Natural killer cell (primary cell): Measurements from ENCODE around the gene KRTAP24-1. TPM values are rescaled to one million over a fixed set of nuclear protein-coding genes. Genes with fewer than 3 reads are reported as not detected.

Experiments used
- ATAC-seq, 3 donors: fragments of 150-1000 bp in 2 of 3; fragments of 200-7000 bp in 1 of 3; cut with Tn5 transposase; 1 replicate in 1 of 3; 2 replicates in 2 of 3; pipeline ENCODE4 v1.10.0; 2021; ENCODE audit warnings: mild to moderate bottlenecking in 2 of 3, moderate library complexity in 2 of 3
- DNase-seq, 2 donors: peaks; one replicate each; pipeline versions ENCODE4 v3.0.0 to v3.0.0-alpha.2; 2013 to 2021; ENCODE audit warnings: mixed read lengths in 1 of 2
- H3K27ac ChIP-seq: one replicate; pipeline ENCODE4 v1.5.1; 2013; ENCODE audit warnings: mild to moderate bottlenecking, low read length
- H3K27me3 ChIP-seq: one replicate; pipeline ENCODE4 v1.6.1; 2013; ENCODE audit warnings: low read length; ENCODE audit not compliant: control insufficient read depth, insufficient read depth
- H3K36me3 ChIP-seq: one replicate; pipeline ENCODE4 v1.6.1; 2013; ENCODE audit warnings: low read length; ENCODE audit not compliant: control insufficient read depth, insufficient read depth
- H3K4me1 ChIP-seq: one replicate; pipeline ENCODE4 v1.6.1; 2013; ENCODE audit warnings: low read length; ENCODE audit not compliant: control insufficient read depth, insufficient read depth
- H3K4me3 ChIP-seq: one replicate; pipeline ENCODE4 v1.5.1; 2013; ENCODE audit warnings: low read length
- H3K9me3 ChIP-seq: one replicate; pipeline ENCODE4 v1.6.1; 2013; ENCODE audit warnings: low read length; ENCODE audit not compliant: control insufficient read depth, insufficient read depth
- H3K27ac Mint-ChIP-seq, 2 donors: one replicate each; pipeline ENCODE4 v1.8.0; 2022; ENCODE audit warnings: mild to moderate bottlenecking in 2 of 2, mixed read lengths in 2 of 2, moderate library complexity in 1 of 2
- H3K27me3 Mint-ChIP-seq, 2 donors: one replicate each; pipeline ENCODE4 v1.8.0; 2022; ENCODE audit warnings: low read depth in 2 of 2, mixed read lengths in 2 of 2
- H3K36me3 Mint-ChIP-seq: one replicate; pipeline ENCODE4 v1.8.0; 2022; ENCODE audit warnings: mixed read lengths
- H3K4me1 Mint-ChIP-seq, 2 donors: one replicate each; pipeline ENCODE4 v1.8.0; 2022; ENCODE audit warnings: mixed read lengths in 2 of 2
- H3K4me3 Mint-ChIP-seq: one replicate; pipeline ENCODE4 v1.8.0; 2022; ENCODE audit warnings: mild to moderate bottlenecking, moderate library complexity, mixed read lengths
- H3K9me3 Mint-ChIP-seq, 2 donors: one replicate each; pipeline ENCODE4 v1.8.0; 2022; ENCODE audit warnings: mixed read lengths in 2 of 2
- CTCF ChIP-seq: fragments of 200-600 bp; IDR thresholded peaks from one replicate; pipeline ENCODE4 v1.8.0; 2022; ENCODE audit warnings: antibody characterized with exemption
- WGBS: methylation state at CpG from one replicate; pipeline ENCODE4 v1.1.7; 2013; ENCODE audit warnings: missing lambda C conversion rate; ENCODE audit not compliant: insufficient coverage; 5-methylcytosine and 5-hydroxymethylcytosine counted together
- intact Hi-C: fragments of 100-400 bp; cut with micrococcal nuclease; formaldehyde crosslinking; loops from one replicate; pipeline ENCODE4 v1.14.2; 2022
- total RNA-seq, 4 donors: library from RNA; stranded (reverse); fragments of 120-200 nt in 1 of 4; gene quantifications; one replicate each; pipeline versions ENCODE4 v1.2.3 to v1.2.4, GENCODE V29; 2013 to 2022

Gene KRTAP24-1
- total RNA-seq, 3 donors from 2014 or later (not counting 1 experiment from before 2014, with no cell fraction given): not detected

GRCh38 chr21:30271611-30272010, 11.1 kb downstream of the KRTAP24-1 start:
- Mint-ChIP-seq H3K27me3 (no peaks in the 10 kb centered on the region), H3K9me3 (peaks cover 0 to 14% of the 10 kb centered on the region in 2 donors), H3K4me1 (no peaks in the 10 kb centered on the region), H3K27ac (no peak overlapping the region), H3K4me3 (no peak overlapping the region), H3K36me3 (no peaks in the 10 kb centered on the region)
- no peak for ATAC-seq
- no peak for TF ChIP-seq CTCF
- intact Hi-C loops: no loop called here
- Histone ChIP-seq H3K27me3 (no peaks in the 10 kb centered on the region), H3K4me3 (no peak overlapping the region), H3K36me3 (no peaks in the 10 kb centered on the region), H3K27ac (no peak overlapping the region), H3K4me1 (no peaks in the 10 kb centered on the region), H3K9me3 (no peaks in the 10 kb centered on the region)
- WGBS: 93% methylated on average over 1 of the region's 1 CpG
- DNase-seq: no peak

- no peak for DNase-seq
- Mint-ChIP-seq H3K4me3 (no peak overlapping the region), H3K27me3 (no peaks in the 10 kb centered on the region), H3K9me3 (peaks cover 0 to 16% of the 10 kb centered on the region in 2 donors), H3K27ac (no peak overlapping the region), H3K36me3 (peaks cover 1% of the 10 kb centered on the region), H3K4me1 (no peaks in the 10 kb centered on the region)
- H3K4me3 ChIP-seq: no peak overlapping the region
- no peak for ATAC-seq
- no peak overlapping the region for H3K27ac ChIP-seq
- intact Hi-C loops: no loop called here
- no peaks in the 10 kb centered on the region for H3K36me3 ChIP-seq
- no peaks in the 10 kb centered on the region for H3K4me1 ChIP-seq
- no peaks in the 10 kb centered on the region for H3K9me3 ChIP-seq
- no peaks in the 10 kb centered on the region for H3K27me3 ChIP-seq
- TF ChIP-seq CTCF: no peak
- 84% methylated on average over 5 of the region's 5 CpGs for WGBS
These were observed 11.6 kb downstream of the KRTAP24-1 start for GRCh38 chr21:30271156-30271555.

GRCh38 chr21:30269803-30270530, 12.8 kb downstream of the KRTAP24-1 start:
- Mint-ChIP-seq H3K36me3 (peaks cover 7% of the 10 kb centered on the region), H3K27me3 (no peaks in the 10 kb centered on the region), H3K4me1 (no peaks in the 10 kb centered on the region), H3K4me3 (no peak overlapping the region), H3K27ac (no peak overlapping the region), H3K9me3 (peaks cover 3 to 18% of the 10 kb centered on the region in 2 donors)
- Histone ChIP-seq H3K27me3 (no peaks in the 10 kb centered on the region), H3K36me3 (no peaks in the 10 kb centered on the region), H3K9me3 (peaks cover 3% of the 10 kb centered on the region), H3K27ac (no peak overlapping the region), H3K4me1 (no peaks in the 10 kb centered on the region), H3K4me3 (no peak overlapping the region)
- TF ChIP-seq CTCF: no peak
- no peak for ATAC-seq
- WGBS: 43% methylated on average over 3 of the region's 3 CpGs
- no peak for DNase-seq
- intact Hi-C loops: no loop called here
